Heart left ventricle (tissue), 13 donors: ENCODE measurements around the gene DLL1.

Source experiments
- CTCF ChIP-seq, 12 donors: fragments of 200-600 bp; sonication (generic) in 4 of 12; IDR thresholded peaks; one replicate each; pipeline versions ENCODE4 v1.5.0 to v1.8.0; 2018 to 2022; ENCODE audit warnings: antibody characterized with exemption in 12 of 12, mild to moderate bottlenecking in 5 of 12
- POLR2A ChIP-seq, 2 donors: fragments of 450-650 bp; IDR thresholded peaks; one replicate each; pipeline ENCODE4 v1.6.1; 2017; ENCODE audit warnings: antibody characterized with exemption in 2 of 2, mild to moderate bottlenecking in 2 of 2, moderate library complexity in 2 of 2
- donor health status: ischemic (EF 13 %, LVEDD 7.1; RV severe dilation, severe dysfunction).
- donor health status: DM: no; HTN: yes; CAD: no.
- donor health status: DM: no; HTN: no; CAD: no.
- donor health status: ischemic (EF 25% LVEDD 6.9; RV normal size, moderate dysfunction).
- donor health status: ischemic (EF 25% LVEDD 5.7; RV mildly dilated, moderate dysfunction).
- donor health status: ischemic (EF 35%, LVEDD 5.7; RV mildly dilated, moderate dysfunction).
- donor health status: nonischemic (EF 11% LVEDD 7.7; RV severe dilation, severe dysfunction).
- donor health status: DM: yes; HTN: yes; CAD: no.
- donor health status: PGD.
- donor health status: ischemic (EF 29% LVEDD 5.4; RV normal size, mild dysfunction).
- donor health status: nonischemic (EF 23%, LVEDD 6.1; RV moderate dilation, normal function).

GRCh38 chr6:170245475-170245992, 45.3 kb downstream of the DLL1 start:
- no peak for TF ChIP-seq CTCF (IDR thresholded peaks at IDR 0.05)
- no peak for TF ChIP-seq POLR2A (IDR thresholded peaks at IDR 0.05)
